Stimulated activated CD8-positive, alpha-beta memory T cell treated with anti-CD3 and anti-CD28 coated beads, Interleukin-4, amount 100 ng/mL, for 24 hours (primary cell): ENCODE results near the gene N4BP2.
"Not testable (repeated sequence)": the region's sequence is repeated elsewhere in the genome, so short reads cannot be mapped to it uniquely, and the experiment has no call there.

Source experiments
- DNase-seq: peaks from one replicate; pipeline ENCODE4 v3.0.0-alpha.2; 2020; ENCODE audit warnings: low read depth

N4BP2 gene

DNA sequence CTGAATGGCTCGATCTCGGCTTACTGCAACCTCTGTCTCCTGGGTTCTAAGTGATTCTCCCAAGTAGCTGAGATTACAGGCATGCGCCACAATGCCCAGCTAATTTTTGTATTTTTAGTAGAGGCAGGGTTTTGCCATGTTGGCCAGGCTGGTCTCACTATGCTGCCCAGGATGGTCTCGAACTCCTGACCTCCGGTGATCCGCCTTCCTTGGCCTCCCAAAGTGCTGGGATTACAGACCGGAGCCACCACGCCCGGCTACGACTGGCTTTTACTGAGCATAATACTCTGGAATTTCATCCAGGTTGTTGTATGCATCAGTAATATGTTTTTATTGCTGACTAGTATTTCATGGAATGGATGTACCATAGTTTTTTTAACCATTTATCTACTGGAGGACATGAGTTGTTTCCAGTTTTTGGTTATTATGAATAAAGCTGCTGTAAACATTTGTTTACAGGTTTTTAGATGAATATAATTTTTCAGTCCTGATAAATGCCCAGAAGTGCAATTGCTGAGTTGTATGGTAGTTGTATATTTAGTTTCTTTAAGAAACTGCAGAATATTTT, 31.2 kb downstream of the N4BP2 start:
- DNase-seq: no peak

DNA sequence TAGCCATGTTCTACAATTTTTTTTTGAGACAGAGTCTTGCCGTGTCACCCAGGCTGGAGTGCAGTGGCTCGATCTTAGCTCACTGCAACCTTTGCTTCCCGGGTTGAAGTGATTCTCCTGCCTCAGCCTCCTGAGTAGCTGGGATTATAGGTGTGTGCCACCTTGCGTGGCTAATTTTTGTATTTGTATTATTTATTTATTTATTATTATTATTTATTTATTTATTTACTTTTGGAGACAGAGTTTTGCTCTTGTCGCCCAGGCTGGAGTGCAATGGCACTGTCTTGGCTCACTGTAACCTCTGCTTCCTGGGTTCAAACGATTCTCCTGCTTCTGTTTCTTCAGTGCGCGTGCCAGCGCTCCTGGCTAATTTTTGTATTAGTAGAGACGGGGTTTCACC, 36.8 kb downstream of the N4BP2 start:
- not testable (repeated sequence) for DNase-seq

DNA sequence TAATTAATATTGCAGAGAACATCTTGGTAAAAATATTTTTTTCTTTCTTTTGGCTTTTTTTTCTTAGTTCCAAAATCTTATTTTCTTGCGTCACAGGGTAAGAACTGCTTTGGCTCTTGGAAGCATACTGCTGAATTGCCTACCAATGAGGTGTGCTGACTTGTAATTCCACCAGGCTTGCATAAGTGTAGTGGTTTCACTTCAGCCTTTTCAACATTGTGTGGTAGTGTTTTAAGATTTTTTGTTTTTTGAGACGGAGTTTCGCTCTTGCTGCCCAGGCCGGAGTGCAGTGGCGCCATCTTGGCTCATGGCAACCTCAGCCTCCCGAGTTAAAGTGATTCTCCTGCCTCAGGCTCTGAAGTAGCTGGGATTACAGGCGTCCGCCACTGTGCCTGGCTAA, 42.4 kb downstream of the N4BP2 start:
- no peak for DNase-seq

DNA sequence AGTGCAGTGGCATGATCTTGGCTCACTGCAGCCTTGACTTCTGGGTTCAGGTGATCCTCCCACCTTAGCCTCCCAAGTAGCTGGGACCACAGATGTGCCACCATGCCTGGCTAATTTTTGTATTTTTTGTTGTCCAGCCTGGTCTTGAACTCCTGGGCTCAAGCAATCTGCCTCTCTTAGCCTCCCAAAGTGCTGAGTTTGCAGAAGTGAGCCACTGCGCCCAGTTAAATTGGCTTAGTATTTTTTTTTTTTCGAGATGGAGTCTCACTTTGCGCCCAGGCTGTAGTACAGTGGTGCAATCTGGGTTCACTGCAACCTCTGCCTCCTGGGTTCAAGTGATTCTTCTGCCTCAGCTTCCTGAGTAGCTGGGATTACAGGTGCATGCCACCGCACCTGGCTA, 50.5 kb downstream of the N4BP2 start:
- DNase-seq: not testable (repeated sequence)

DNA sequence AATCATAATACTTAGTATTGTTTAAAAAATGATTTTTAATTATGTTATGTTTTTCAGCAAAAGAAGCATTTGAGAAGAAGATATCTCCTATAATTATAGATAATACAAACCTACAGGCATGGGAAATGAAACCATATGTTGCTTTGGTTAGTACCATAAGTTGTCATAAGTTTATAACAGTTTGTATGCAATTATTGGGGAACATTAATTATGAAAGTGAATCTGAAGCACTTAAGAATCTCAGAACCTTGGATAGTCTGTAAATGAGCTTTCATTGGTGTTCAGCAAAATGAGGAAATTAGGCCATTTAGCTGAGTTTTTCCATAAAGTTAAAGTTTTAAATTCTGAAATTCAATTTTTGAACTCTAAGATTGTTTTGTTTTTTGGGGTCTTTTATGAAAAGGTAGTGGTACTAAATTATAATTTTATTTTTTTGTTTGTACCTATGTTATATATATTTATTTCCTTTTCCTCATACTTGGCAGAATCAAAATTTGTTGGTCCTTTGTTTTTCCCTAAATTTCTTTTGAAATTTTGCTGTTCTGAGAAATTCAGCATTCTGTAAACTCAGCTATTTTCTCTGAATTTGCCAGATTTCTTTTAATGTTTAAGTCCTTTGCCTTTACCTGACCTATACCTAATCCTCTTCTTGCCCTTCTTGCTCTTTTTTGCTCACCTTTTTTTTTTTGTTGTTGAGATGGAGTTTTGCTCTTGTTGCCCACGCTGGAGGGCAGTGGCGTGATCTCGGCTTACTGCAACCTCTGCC, 55.6 kb downstream of the N4BP2 start:
- DNase-seq: no peak

DNA sequence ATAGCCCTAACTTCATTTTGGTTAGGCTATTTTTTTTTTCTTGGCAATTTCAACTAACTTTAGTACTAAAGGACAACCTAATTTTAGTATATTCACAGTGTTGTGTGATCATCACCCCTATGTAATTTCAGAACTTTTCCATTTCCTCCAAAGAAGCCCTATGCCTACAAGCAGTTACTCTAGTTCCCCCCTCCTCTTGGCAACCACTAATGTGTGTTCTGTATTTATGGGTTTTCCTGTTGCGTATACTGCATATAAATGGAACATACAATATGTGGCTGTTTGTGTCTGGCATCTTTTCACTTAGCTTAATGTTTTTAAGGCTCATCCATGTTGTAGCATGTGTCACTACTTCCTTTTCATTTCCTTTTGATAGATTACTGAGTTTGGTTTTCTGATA, 57.6 kb downstream of the N4BP2 start:
- no peak for DNase-seq

DNA sequence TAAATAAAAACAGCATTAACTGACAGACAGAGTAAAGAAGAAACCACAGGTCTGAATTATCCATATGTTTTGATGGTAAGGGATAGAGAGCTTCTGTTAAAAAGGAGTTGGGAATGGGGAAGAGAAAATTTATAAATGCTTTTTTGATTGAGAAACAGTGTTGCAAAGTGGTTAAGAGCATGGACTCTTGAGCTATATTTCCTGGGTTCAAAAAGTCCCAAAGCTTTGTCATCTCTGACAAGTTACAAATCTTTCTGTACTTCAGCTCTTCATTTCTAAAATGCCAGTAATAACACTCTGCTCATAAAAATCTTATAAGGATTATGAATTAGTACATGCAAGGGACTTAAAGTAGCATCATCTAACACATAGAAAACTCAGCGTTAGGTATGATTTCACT, 62.2 kb downstream of the N4BP2 start:
- no peak for DNase-seq

DNA sequence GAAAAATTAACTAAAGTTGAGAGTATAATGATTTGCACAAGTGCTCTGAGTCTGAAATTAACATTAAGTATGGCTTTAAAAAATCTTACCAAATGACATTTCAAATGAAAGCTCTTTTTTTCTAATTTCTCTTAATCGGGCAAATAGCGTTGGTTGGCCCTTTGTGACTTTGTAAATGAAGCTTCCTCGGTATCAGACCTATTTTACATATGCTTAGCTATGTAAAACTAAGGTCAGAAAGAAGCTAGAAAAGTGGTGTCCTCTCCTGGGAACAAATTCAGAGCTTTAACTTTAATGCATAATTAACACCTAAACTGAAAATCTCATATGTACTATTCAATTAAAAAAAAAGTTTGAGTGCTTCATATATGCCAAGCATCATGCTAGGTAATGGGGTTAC, 62.7 kb downstream of the N4BP2 start:
- DNase-seq: no peak

DNA sequence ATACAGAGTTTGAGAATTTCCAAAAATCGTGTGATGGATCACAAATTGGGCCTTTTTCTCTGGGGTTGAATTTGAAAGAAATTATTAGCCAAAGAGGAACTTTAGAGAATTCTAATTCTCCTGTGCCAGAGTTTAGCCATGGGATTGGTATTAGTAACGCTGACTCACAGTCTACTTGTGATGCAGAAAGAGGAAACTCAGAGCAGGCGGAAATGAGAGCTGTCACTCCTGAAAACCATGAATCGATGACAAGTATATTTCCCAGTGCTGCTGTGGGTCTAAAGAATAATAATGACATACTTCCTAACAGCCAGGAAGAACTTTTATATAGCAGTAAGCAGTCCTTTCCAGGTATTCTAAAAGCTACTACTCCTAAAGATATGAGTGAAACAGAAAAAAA, 64.9 kb downstream of the N4BP2 start:
- no peak for DNase-seq

DNA sequence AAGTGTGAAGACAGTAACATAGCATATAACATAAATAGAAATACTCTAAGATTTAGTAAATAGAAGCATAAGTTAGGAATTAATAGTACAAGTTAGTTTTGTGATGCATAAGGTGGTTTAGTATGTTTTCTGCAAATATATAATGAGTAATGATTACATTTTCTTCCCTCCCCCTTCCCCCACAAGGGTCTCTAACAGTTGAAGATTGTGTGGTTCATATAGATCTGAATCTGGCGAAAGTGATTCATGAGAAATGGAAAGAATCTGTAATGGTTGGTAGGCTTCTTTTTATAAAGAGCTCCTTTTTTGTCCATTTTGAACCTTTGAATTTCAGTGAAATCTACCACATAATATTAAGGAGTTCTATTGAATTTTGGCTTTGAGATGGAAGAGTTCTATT, 66.3 kb downstream of the N4BP2 start:
- no peak for DNase-seq

DNA sequence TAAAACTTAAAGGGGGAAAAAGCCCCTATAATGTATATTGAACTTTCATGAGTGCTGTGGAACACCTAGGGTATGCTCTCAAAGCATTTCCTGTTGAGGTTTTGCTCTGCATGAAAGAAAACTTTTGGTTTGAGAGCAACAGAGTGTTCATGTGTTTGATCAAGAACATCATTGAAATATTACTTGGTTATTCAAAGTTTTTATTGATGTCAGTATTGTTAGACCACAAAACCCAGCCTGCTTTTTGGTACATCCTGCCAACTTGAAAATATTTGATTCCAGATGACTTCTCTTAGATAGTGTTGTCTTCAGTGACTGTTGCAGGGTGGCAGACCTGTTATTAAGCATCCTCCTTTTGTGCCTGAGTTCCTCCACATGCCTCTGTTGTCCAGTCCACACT, 68.0 kb downstream of the N4BP2 start:
- DNase-seq: no peak

DNA sequence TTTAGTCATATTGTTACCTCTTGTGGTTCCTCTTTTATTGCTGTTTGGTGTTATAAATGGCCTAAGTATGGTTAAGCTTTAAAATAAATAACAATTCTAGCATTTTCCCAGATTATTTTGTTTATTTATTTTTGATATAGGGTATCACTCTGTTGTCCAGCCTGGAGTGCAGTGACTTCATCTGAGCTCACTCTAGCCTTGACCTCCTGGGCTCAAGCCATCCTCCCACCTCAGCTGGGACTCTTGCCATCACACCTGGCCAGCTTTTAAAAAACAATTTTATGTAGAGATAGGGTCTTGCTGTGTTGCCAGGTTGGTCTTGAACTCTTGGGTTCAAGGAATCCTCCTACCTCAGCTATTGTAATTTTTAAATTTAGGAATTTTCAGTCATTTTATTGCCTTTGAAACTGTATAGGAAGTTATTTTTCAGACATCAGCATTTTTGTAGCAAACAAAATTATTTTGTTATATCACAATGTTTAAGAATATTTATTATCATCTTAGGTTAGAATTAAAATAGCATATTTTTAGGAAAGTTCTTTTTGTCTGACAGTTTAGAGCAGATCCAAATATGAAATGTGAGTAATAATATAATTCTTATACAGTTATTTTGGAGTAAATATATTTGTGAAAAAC, 73.9 kb downstream of the N4BP2 start:
- no peak for DNase-seq

DNA sequence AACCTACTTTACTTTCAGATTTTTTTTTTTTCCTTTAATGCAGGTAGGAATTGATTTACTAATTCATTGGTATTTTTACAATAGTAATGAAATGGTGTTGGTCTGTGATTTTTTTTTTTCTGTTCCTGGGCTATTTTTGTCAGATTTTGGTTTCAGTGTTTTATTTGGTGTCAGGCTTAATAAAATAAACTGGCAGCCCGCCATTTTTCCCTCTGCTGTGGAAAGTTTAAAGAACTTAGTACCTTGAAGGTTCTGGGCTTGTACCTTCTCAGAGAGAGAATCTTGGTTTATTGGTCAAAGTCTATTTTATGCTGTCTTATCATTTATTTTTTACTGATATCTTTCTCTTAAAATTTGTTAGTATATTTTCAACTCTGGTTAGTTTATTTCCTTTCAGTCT, 76.2 kb downstream of the N4BP2 start:
- no peak for DNase-seq

DNA sequence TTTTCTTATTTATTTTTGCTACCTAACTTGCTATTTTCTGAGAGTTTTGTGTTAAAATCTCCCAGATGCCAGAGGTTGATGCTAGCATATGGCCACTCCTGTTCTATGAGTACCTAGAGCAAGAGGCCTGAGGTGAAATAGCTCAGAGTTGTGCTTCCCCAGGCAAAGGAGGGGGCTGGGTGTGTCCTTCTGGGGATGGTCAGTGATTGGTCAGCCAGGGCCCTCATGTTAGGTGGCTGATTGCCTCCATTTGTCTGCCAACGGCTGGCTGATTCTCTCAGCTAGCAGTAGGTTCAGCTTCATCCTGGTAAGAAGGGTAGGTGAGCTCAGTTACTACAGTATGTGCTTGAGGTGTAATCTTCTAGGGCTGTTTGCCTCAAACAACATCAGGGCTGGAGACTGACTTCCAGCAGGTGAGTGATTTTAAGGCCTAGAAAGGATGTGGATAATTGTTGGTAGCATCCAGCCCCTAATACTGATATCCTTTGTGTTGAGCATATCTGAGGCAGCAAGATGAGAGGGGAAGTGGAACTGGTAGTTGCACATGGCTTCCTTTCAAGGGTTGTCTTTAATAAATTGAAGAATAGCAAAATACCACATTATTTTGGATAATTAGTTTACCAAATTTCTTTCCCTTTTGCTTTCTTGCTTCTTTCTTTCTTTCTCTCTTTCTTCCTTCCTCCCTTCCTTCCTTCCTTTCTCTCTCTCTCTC, 77.7 kb downstream of the N4BP2 start:
- no peak for DNase-seq

DNA sequence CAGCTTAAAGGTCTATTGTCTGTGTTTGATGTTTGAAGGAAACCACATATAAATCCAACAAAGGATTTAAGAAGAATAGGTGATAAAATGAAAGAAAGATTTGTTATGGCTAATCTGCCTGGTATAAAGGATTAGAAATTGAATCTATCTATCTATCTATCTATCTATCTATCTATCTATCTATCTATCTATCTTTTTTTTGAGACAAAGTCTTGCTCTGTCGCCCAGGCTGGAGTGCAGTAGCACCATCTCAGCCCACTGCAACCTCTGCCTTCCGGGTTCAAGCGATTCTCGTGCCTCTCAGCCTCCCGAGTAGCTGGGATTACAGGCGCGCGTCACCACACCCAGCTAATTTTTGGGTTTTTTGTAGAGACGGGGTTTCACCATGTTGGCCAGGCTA, 79.6 kb downstream of the N4BP2 start:
- not testable (repeated sequence) for DNase-seq

DNA sequence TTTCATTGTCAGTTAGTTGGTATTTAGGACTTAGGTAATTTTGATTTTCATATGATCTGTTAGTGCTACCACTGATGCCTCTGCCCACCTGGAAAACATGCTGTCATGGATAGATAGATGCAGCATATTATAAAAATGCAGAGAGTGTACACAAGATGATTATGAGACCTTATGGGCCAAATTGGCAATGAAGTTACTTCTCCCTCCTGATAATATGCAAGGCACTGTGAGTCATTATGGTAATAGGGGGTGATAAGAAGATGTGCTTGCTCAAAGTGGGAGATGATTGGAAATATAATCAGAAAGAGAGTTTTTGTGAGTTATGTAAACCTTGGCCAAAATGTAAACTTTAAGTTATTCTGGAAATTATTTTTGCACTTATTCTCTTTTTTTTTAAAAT, 83.5 kb downstream of the N4BP2 start:
- DNase-seq: no peak

DNA sequence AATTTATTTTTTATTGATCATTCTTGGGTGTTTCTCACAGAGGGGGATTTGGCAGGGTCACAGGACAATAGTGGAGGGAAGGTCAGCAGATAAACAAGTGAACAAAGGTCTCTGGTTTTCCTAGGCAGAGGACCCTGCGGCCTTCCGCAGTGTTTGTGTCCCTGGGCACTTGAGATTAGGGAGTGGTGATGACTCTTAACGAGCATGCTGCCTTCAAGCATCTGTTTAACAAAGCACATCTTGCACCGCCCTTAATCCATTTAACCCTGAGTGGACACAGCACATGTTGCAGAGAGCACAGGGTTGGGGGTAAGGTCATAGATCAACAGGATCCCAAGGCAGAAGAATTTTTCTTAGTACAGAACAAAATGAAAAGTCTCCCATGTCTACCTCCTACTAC, 83.9 kb downstream of the N4BP2 start:
- DNase-seq: not testable (repeated sequence)

DNA sequence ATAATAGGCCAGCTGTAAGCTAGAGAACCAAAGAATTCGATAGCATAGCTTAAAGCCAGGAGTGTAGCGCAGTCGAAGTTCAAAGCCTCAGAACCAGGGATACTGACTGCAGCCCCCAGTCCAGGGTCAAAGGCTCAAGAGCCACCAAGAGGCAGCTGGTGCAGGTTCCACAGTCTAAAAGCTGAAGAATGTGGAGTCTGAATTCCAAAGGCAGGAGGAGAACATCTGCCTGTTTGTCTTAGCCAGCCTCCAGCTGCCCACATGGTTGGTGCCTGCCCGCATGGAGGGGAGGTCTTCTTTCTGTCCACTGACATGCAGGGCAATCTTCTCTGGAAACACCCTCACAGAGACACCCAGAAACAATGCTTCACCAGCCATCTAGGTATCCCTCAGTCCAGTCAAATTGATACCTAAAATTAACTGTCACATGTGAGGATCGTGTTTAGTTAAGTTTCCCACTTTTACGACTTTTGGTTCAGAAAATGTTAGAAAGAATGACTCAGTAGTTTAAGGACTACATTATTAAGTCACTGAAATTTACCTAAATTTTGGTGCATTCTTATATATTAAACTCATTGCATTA, 87.4 kb downstream of the N4BP2 start:
- DNase-seq: no peak

DNA sequence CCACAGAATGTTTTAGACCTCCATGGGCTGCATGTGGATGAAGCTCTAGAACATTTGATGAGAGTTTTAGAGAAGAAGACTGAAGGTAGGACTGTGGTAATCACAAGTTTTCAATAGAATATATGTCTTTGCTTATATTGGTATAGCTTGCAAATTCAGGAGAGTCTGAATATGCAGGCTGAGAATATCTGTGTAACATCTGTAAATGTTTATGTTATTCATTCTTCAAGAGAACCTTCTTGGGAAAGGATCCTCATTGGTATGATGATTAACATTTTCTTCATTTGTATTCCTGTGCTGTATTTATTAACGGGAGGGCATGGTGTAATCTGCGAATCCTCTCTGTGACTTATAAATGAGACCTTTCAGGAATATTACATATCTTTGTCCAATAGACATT, 88.1 kb downstream of the N4BP2 start:
- DNase-seq: no peak

DNA sequence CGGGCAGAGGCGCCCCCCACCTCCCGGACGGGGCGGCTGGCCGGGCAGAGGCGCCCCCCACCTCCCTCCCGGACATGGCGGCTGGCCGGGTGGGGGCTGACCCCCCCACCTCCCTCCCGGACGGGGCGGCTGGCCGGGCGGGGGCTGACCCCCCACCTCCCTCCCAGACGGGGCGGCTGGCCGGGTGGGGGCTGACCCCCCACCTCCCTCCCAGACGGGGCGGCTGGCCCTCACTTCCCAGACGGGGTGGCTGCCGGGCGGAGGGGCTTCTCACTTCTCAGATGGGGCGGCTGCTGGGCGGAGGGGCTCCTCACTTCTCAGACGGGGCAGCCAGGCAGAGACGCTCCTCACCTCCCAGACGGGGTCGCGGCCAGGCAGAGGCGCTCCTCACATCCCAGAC, 90.8 kb downstream of the N4BP2 start:
- DNase-seq: not testable (repeated sequence)

DNA sequence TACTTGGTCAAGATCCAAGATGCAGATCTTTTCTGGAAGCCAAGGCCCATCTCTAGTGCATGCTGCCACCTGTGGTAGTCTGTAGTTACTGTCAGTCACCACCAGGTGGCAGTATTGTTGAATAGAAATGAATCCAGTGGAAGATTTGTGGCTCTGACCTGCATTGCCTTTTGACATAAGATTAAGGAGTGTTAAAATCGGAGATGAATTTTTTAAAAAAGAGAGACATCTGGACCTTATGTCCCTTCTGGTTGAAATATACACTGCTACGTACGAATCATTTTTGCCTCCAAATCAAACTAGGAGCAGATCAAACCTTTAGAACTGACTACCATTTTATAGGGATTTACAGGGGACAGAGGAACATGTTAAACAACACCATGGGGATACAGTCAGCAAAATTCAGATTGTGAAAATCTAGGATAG, 93.3 kb downstream of the N4BP2 start:
- peak; percentile 35 for DNase-seq

DNA sequence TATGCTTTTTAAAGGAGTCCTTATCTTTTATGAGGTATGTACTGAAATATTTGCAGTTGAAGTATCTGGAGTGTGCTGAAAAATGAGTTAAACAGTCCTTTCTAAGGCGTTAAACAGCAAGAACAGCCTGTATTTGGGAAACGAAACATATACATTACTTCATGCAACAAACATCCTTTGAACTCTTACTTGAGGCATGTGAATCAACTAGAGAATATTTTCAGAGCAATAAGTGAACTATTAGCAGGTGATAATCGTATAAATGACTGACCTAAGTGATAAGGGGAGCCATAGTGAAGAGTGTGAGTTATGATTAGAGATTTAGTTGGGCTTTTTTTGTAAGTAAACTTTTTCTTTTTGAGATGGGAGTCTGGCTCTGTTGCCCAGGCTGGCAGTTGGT, 94.3 kb downstream of the N4BP2 start:
- no peak for DNase-seq

DNA sequence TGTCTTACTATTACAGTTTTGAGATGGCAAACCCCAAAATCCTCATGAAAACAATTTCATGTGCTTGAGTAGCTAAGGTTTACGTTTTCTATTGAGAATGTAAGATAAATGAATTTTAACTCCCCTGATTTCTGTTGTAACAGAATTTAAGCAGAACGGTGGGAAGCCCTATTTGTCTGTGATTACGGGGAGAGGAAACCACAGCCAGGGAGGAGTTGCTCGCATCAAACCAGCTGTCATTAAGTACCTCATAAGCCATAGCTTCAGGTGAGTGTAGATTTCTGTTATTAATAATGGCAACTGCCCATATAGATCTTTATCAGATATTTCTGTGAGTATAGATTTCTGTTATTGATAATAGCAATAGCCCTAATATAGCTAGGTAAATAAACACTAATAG, 96.0 kb downstream of the N4BP2 start:
- no peak for DNase-seq
